K562 (cell line): ENCODE measurements around the gene NENF. TPM values are rescaled to one million over a fixed set of nuclear protein-coding genes. Genes with fewer than 3 reads are reported as not detected.
A peak's percentile ranks its signal among the peaks of the same experiment; 100 is the strongest.

Experiments
- ATAC-seq: fragments of 200-7000 bp; cut with Tn5 transposase; 3 replicates; pipeline ENCODE4 v1.9.1; 2020; ENCODE audit warnings: moderate library complexity
- BruUV-seq: library from RNA; stranded (reverse); fragments of 400-500 nt; replicated peaks from 2 replicates; lab custom pipeline; 2021; lab: Mats Ljungman, UMichigan
- CTCF ChIA-PET: fragments of 300-600 bp; formaldehyde crosslinking; extraction: SDS; loops from one replicate; lab custom pipeline; 2021; ENCODE audit warnings: low intra/inter-chr PET ratio; lab: Yijun Ruan, JAX
- POLR2A ChIA-PET: fragments of 300-600, 350-650 bp; sonication (Branson Sonifier 250); formaldehyde crosslinking; extraction: SDS; loops from one replicate; lab custom pipeline; 2021; ENCODE audit warnings: antibody characterized with exemption, inconsistent platforms; lab: Yijun Ruan, JAX
- DNase-seq, 4 experiments: peaks; one replicate each; pipeline versions ENCODE4 v3.0.0 to v3.0.0-alpha.2; 2011 to 2018; ENCODE audit warnings: low spot score in 3 of 4, mixed read lengths in 3 of 4; ENCODE audit errors: extremely low read depth in 1 of 4
- FAIRE-seq: peaks from 2 replicates; lab custom pipeline; 2011; peaks lifted over from hg19 to GRCh38; lab: Jason Lieb, UNC
- H2AFZ ChIP-seq: 2 replicates; pipeline ENCODE4 v1.6.0; 2011; ENCODE audit warnings: low read depth, low read length, control low read depth, inconsistent platforms
- H3K27ac ChIP-seq: fragments of 200-600 bp; 3 replicates; pipeline ENCODE4 v1.8.0; 2011; ENCODE audit warnings: low read depth, mild to moderate bottlenecking, control low read depth, inconsistent platforms, low read length, moderate library complexity, mixed read lengths; ENCODE audit errors: extremely low read depth
- H3K27me3 ChIP-seq, 2 experiments: fragments of 300-600 bp in 1 of 2; 2 replicates in 1 of 2; 3 replicates in 1 of 2; pipeline versions ENCODE4 v1.6.0 to v1.8.0; 2011; ENCODE audit warnings: inconsistent platforms in 2 of 2, low read length in 2 of 2, mild to moderate bottlenecking in 1 of 2, mixed read lengths in 1 of 2, moderate library complexity in 1 of 2; ENCODE audit not compliant: control insufficient read depth in 2 of 2, insufficient read depth in 2 of 2
- H3K36me3 ChIP-seq: fragments of 300-600 bp; 3 replicates; pipeline ENCODE4 v1.8.0; 2011; ENCODE audit warnings: mild to moderate bottlenecking, low read length, inconsistent platforms; ENCODE audit not compliant: control insufficient read depth, insufficient read depth
- H3K4me1 ChIP-seq, 2 experiments: fragments of 200-600 bp in 1 of 2; replicated peaks in 1 of 2; 2 replicates in 1 of 2; 3 replicates in 1 of 2; pipeline versions ENCODE4 v1.5.1 to v1.8.0; 2011; ENCODE audit warnings: inconsistent platforms in 2 of 2, low read length in 2 of 2, mild to moderate bottlenecking in 1 of 2, mixed read lengths in 1 of 2, moderate library complexity in 1 of 2; ENCODE audit not compliant: control insufficient read depth in 2 of 2, insufficient read depth in 2 of 2
- H3K4me2 ChIP-seq: 2 replicates; pipeline ENCODE4 v1.6.1; 2011; ENCODE audit warnings: low read length, control low read depth, inconsistent platforms, mixed read lengths; ENCODE audit not compliant: insufficient read depth
- H3K4me3 ChIP-seq: fragments of 200-600 bp; sonication (generic), shearing (Covaris generic); 2 replicates; pipeline ENCODE4 v1.5.1; 2016; ENCODE audit warnings: control low read depth, inconsistent platforms
- H3K79me2 ChIP-seq: fragments of 200-600 bp; 3 replicates; pipeline ENCODE4 v1.8.0; 2011; ENCODE audit warnings: low read length, inconsistent platforms; ENCODE audit not compliant: control insufficient read depth, insufficient read depth
- H3K9ac ChIP-seq, 2 experiments: 2 replicates each; pipeline versions ENCODE4 v1.6.0 to v1.6.1; 2011; ENCODE audit warnings: low read depth in 2 of 2, low read length in 2 of 2, control low read depth in 1 of 2, inconsistent platforms in 1 of 2, mild to moderate bottlenecking in 1 of 2, mixed read lengths in 1 of 2; ENCODE audit not compliant: insufficient read depth in 1 of 2
- H3K9me1 ChIP-seq: one replicate; pipeline ENCODE4 v1.6.0; 2011; ENCODE audit warnings: inconsistent platforms, mild to moderate bottlenecking, low read length, moderate library complexity; ENCODE audit not compliant: control insufficient read depth, insufficient read depth
- H3K9me3 ChIP-seq: replicated peaks from 2 replicates; pipeline ENCODE4 v1.5.1; 2011; ENCODE audit warnings: low read depth, low read length, inconsistent platforms; ENCODE audit not compliant: control insufficient read depth, insufficient read depth
- H4K20me1 ChIP-seq: replicated peaks from 2 replicates; pipeline ENCODE4 v1.6.1; 2011; ENCODE audit warnings: low read length, inconsistent platforms, mixed read lengths; ENCODE audit not compliant: control insufficient read depth, insufficient read depth
- ATF2 ChIP-seq: sonication (generic); formaldehyde crosslinking; IDR thresholded peaks from 2 replicates; pipeline ENCODE4 v1.8.1; 2022; ENCODE audit warnings: missing genetic modification reagents
- CAMTA2 ChIP-seq: fragments of 250-450 bp; sonication (Bioruptor Pico); conservative IDR thresholded peaks from 2 replicates; pipeline ENCODE4 v1.5.1; 2022
- FOXP4 ChIP-seq: sonication (generic); formaldehyde crosslinking; IDR thresholded peaks from 2 replicates; pipeline ENCODE4 v1.8.0; 2022; ENCODE audit warnings: mild to moderate bottlenecking, missing genetic modification reagents, borderline replicate concordance
- HNRNPK ChIP-seq: fragments of 200-400 bp; formaldehyde crosslinking; IDR thresholded peaks from one replicate; pipeline ENCODE4 v1.6.1; 2018; ENCODE audit warnings: mild to moderate bottlenecking, low read depth, low read length; ENCODE audit not compliant: poor library complexity, severe bottlenecking
- KDM1A ChIP-seq, 2 experiments: fragments of 450-650 bp; IDR thresholded peaks; 2 replicates each; pipeline ENCODE4 v1.6.1; 2016; ENCODE audit warnings: mild to moderate bottlenecking in 2 of 2
- THRAP3 ChIP-seq: fragments of 450-650 bp; IDR thresholded peaks from 2 replicates; pipeline ENCODE4 v1.6.1; 2016; ENCODE audit warnings: mild to moderate bottlenecking, inconsistent platforms, borderline replicate concordance
- ZBED1 ChIP-seq: IDR thresholded peaks from 2 replicates; pipeline ENCODE4 v1.6.1; 2014
- ZFX ChIP-seq: sonication (generic); formaldehyde crosslinking; IDR thresholded peaks from 2 replicates; pipeline ENCODE4 v1.8.0; 2022; ENCODE audit warnings: mild to moderate bottlenecking, missing genetic modification reagents, moderate library complexity
- WGBS: fragments of 100-300 bp; shearing (Covaris generic); methylation state at CpG from one replicate; pipeline ENCODE4 v1.1.6; 2016; ENCODE audit warnings: low coverage, mixed read lengths; ENCODE audit not compliant: insufficient coverage; ENCODE audit errors: missing lambda C conversion rate; 5-methylcytosine and 5-hydroxymethylcytosine counted together
- in situ Hi-C: fragments of 300-500 bp; cut with MboI; formaldehyde crosslinking; loops from 4 replicates; pipeline ENCODE4 v1.15.0; 2018; ENCODE audit warnings: inconsistent platforms, mixed read lengths
- intact Hi-C: fragments of 100-400 bp; cut with micrococcal nuclease; formaldehyde crosslinking; loops from 2 replicates; pipeline ENCODE4 v1.14.2; 2022
- polyA plus RNA-seq, 8 experiments: library from polyadenylated mRNA; depleted of rRNA in 4 of 8; stranded (reverse) in 5 of 8; unstranded in 3 of 8; fragments of >200 nt; fragmentation: Nextera tagmentation in 2 of 8; fragmentation: Illumina TruSeq in 1 of 8; extraction: Ambion mirVana in 2 of 8; extraction: Trizol in 1 of 8; gene quantifications; 2 replicates each; pipeline versions ENCODE4 v1.2.1 to v1.2.3, GENCODE V29; 2011 to 2014; ENCODE audit warnings: inconsistent platforms in 1 of 8, missing spikeins in 1 of 8
- total RNA-seq, 7 experiments: library from RNA; depleted of rRNA in 6 of 7; stranded (reverse); fragments of >200 nt in 6 of 7; fragmentation: Illumina TruSeq in 2 of 7; extraction: Trizol in 2 of 7; gene quantifications; 2 replicates each; pipeline versions ENCODE4 v1.2.1 to v1.2.3, GENCODE V29; 2011 to 2021; ENCODE audit warnings: low replicate concordance in 1 of 7

Gene NENF
- total and polyA plus RNA-seq, 9 of the 15 experiments (the other 6 are each of a cell fraction or from before 2014, with no cell fraction given): 6.1 to 100 (median 72.8) TPM

- WGBS: 22% methylated on average over 11 of the region's 11 CpGs
- DNase-seq: no peak
- POLR2A ChIA-PET: interaction anchor here (0.6 to 2.7 kb wide), 5 partner anchors 9 to 745 kb away, joined by 3 to 11 read pairs (median 3); partner anchors contain the start of genes DTL and INTS7
Measured at GRCh38 chr1:212466898-212467650, 34.4 kb downstream of the NENF start.

GRCh38 chr1:212467843-212468482 is 35.2 kb downstream of the NENF start:
- Histone ChIP-seq H3K4me2 (no peak overlapping the region), H3K27me3 (peaks cover 15 to 53% of the 10 kb centered on the region in 2 experiments; a peak in 3 of 5 replicates), H3K9me1 (no peaks in the 10 kb centered on the region), H3K36me3 (no peaks in the 10 kb centered on the region), H3K27ac (no peak overlapping the region), H3K4me3 (no peak overlapping the region), H2AFZ (no peak overlapping the region; the same call in 1 of the 2 replicates), H3K9me3 (no peaks in the 10 kb centered on the region), H4K20me1 (no peaks in the 10 kb centered on the region), H3K9ac (no peak overlapping the region), H3K4me1 (peaks cover 0 to 14% of the 10 kb centered on the region in 2 experiments; a peak in 3 of 5 replicates), H3K79me2 (no peaks in the 10 kb centered on the region)
- no TSS peak for BruUV-seq
- ATAC-seq: no peak
- in situ Hi-C loops (loop anchor here (10.0 kb wide), 1 partner anchor 517 kb away; no protein-coding TSS in a partner anchor), intact Hi-C loops (no loop called here)
- ChIA-PET POLR2A (interaction anchor here (0.6 to 1.1 kb wide), 3 partner anchors 10 to 286 kb away, joined by 3 to 5 read pairs (median 4); no protein-coding TSS in a partner anchor), CTCF (no interaction called here)
- no peak for FAIRE-seq
- DNase-seq: peak in 3 of 4 experiments; percentile 26 to 43 (median 34)
- WGBS: 27% methylated on average over 6 of the region's 6 CpGs
- TF ChIP-seq KDM1A (IDR thresholded peaks at IDR 0.05) (peak in 1 of 2 experiments; percentile 30; a peak in 1 of 4 replicates), HNRNPK (peak; percentile 96), ATF2 (no peak), FOXP4 (CRISPR knock-in tag) (no peak)

More at GRCh38 chr1:212466898-212467650, 34.4 kb downstream of the NENF start:
- Histone ChIP-seq H3K9me3 (no peaks in the 10 kb centered on the region), H3K9me1 (no peaks in the 10 kb centered on the region), H3K4me1 (peaks cover 0 to 14% of the 10 kb centered on the region in 2 experiments; a peak in 3 of 5 replicates), H3K27ac (no peak overlapping the region), H3K36me3 (no peaks in the 10 kb centered on the region), H3K4me2 (no peak overlapping the region), H3K27me3 (peaks cover 21 to 54% of the 10 kb centered on the region in 2 experiments; a peak in 3 of 5 replicates), H3K4me3 (no peak overlapping the region), H3K79me2 (no peaks in the 10 kb centered on the region), H4K20me1 (no peaks in the 10 kb centered on the region), H3K9ac (no peak overlapping the region; a peak in 1 of 4 replicates), H2AFZ (peak overlapping the region; percentile 22)
- in situ Hi-C loops: loop anchor here (10.0 kb wide), 1 partner anchor 518 kb away; no protein-coding TSS in a partner anchor
- ATAC-seq: no peak
- BruUV-seq: no TSS peak
- intact Hi-C loops: no loop called here
- CTCF ChIA-PET: no interaction called here
- TF ChIP-seq CAMTA2 (CRISPR knock-in tag): no peak
- no peak for TF ChIP-seq THRAP3
- TF ChIP-seq ZBED1: no peak
- TF ChIP-seq ZFX (CRISPR knock-in tag): no peak
- peak; percentile 40 for FAIRE-seq
